ENCODE results near the gene HELZ2.

Gene HELZ2

GRCh38 chr20:63574156-63574828 lies at the start of gene HELZ2:
TSS of gene HELZ2 (minus strand) at chr20:63574239. CDS start at chr20:63572385, 1,854 bp downstream.
- Histone ChIP-seq H3K27me3 (ENCODE audit: control insufficient read depth in 5 of 5, insufficient read depth in 4 of 5, low read length in 5 of 5) (peaks cover 0 to 21% (median 1%) of the 10 kb centered on the region in 5 donors), H3K4me3 (ENCODE audit: low read depth in 1 of 5, low read length in 5 of 5) (peak within 1 kb of the TSS; percentile 77 to 89 (median 83)), H3K36me3 (ENCODE audit: control insufficient read depth in 5 of 5, insufficient read depth in 5 of 5, low read length in 5 of 5) (peaks cover 0 to 15% (median 6%) of the 10 kb centered on the region in 5 donors), H3K4me1 (ENCODE audit: control insufficient read depth in 5 of 5, insufficient read depth in 5 of 5, low read length in 5 of 5) (peaks cover 3 to 23% (median 17%) of the 10 kb centered on the region in 5 donors), H3K9ac (ENCODE audit: low read length in 5 of 5) (peak within 1 kb of the TSS; percentile 73 to 93 (median 84)), H3K9me3 (ENCODE audit: control insufficient read depth in 5 of 5, low read length in 5 of 5) (no peaks in the 10 kb centered on the region), H3K27ac (ENCODE audit: low read depth, low read length) (peak within 1 kb of the TSS; percentile 11)

GRCh38 chr20:63622732-63623131 lies 48.7 kb upstream of the HELZ2 start:
- Histone ChIP-seq H3K9ac (ENCODE audit: low read length in 5 of 5) (no peak overlapping the region), H3K4me1 (ENCODE audit: control insufficient read depth in 5 of 5, insufficient read depth in 5 of 5, low read length in 5 of 5) (peaks cover 0 to 17% (median 11%) of the 10 kb centered on the region in 5 donors), H3K4me3 (ENCODE audit: low read depth in 1 of 5, low read length in 5 of 5) (no peak overlapping the region), H3K36me3 (ENCODE audit: control insufficient read depth in 5 of 5, insufficient read depth in 5 of 5, low read length in 5 of 5) (peaks cover 0 to 20% (median 16%) of the 10 kb centered on the region in 5 donors), H3K27ac (ENCODE audit: low read depth, low read length) (no peak overlapping the region), H3K27me3 (ENCODE audit: control insufficient read depth in 5 of 5, insufficient read depth in 4 of 5, low read length in 5 of 5) (no peaks in the 10 kb centered on the region), H3K9me3 (ENCODE audit: control insufficient read depth in 5 of 5, low read length in 5 of 5) (no peaks in the 10 kb centered on the region)

GRCh38 chr20:63622096-63622495 lies 48.1 kb upstream of the HELZ2 start:
- Histone ChIP-seq H3K27ac (ENCODE audit: low read depth, low read length) (no peak overlapping the region), H3K9me3 (ENCODE audit: control insufficient read depth in 5 of 5, low read length in 5 of 5) (no peaks in the 10 kb centered on the region), H3K4me3 (ENCODE audit: low read depth in 1 of 5, low read length in 5 of 5) (no peak overlapping the region), H3K4me1 (ENCODE audit: control insufficient read depth in 5 of 5, insufficient read depth in 5 of 5, low read length in 5 of 5) (peaks cover 0 to 13% (median 6%) of the 10 kb centered on the region in 5 donors), H3K9ac (ENCODE audit: low read length in 5 of 5) (no peak overlapping the region), H3K27me3 (ENCODE audit: control insufficient read depth in 5 of 5, insufficient read depth in 4 of 5, low read length in 5 of 5) (no peaks in the 10 kb centered on the region), H3K36me3 (ENCODE audit: control insufficient read depth in 5 of 5, insufficient read depth in 5 of 5, low read length in 5 of 5) (peaks cover 0 to 26% (median 22%) of the 10 kb centered on the region in 5 donors)

GRCh38 chr20:63620991-63621390 lies 47.0 kb upstream of the HELZ2 start:
- no peaks in the 10 kb centered on the region for H3K27me3 ChIP-seq (ENCODE audit: control insufficient read depth in 5 of 5, insufficient read depth in 4 of 5, low read length in 5 of 5)
- no peak overlapping the region for H3K27ac ChIP-seq (ENCODE audit: low read depth, low read length)
- no peak overlapping the region for H3K4me3 ChIP-seq (ENCODE audit: low read depth in 1 of 5, low read length in 5 of 5)
- H3K36me3 ChIP-seq (ENCODE audit: control insufficient read depth in 5 of 5, insufficient read depth in 5 of 5, low read length in 5 of 5): peaks cover 0 to 34% (median 31%) of the 10 kb centered on the region in 5 donors
- H3K9me3 ChIP-seq (ENCODE audit: control insufficient read depth in 5 of 5, low read length in 5 of 5): no peaks in the 10 kb centered on the region
- peaks cover 0 to 8% (median 4%) of the 10 kb centered on the region in 5 donors for H3K4me1 ChIP-seq (ENCODE audit: control insufficient read depth in 5 of 5, insufficient read depth in 5 of 5, low read length in 5 of 5)
- no peak overlapping the region for H3K9ac ChIP-seq (ENCODE audit: low read length in 5 of 5)

GRCh38 chr20:63619505-63619904 lies 45.5 kb upstream of the HELZ2 start:
- Histone ChIP-seq H3K4me3 (ENCODE audit: low read depth in 1 of 5, low read length in 5 of 5) (no peak overlapping the region), H3K4me1 (ENCODE audit: control insufficient read depth in 5 of 5, insufficient read depth in 5 of 5, low read length in 5 of 5) (no peaks in the 10 kb centered on the region), H3K9ac (ENCODE audit: low read length in 5 of 5) (no peak overlapping the region), H3K27me3 (ENCODE audit: control insufficient read depth in 5 of 5, insufficient read depth in 4 of 5, low read length in 5 of 5) (no peaks in the 10 kb centered on the region), H3K36me3 (ENCODE audit: control insufficient read depth in 5 of 5, insufficient read depth in 5 of 5, low read length in 5 of 5) (peaks cover 0 to 41% (median 38%) of the 10 kb centered on the region in 5 donors), H3K27ac (ENCODE audit: low read depth, low read length) (no peak overlapping the region), H3K9me3 (ENCODE audit: control insufficient read depth in 5 of 5, low read length in 5 of 5) (no peaks in the 10 kb centered on the region)

GRCh38 chr20:63619086-63619485 lies 45.0 kb upstream of the HELZ2 start:
- no peaks in the 10 kb centered on the region for H3K9me3 ChIP-seq (ENCODE audit: control insufficient read depth in 5 of 5, low read length in 5 of 5)
- no peak overlapping the region for H3K9ac ChIP-seq (ENCODE audit: low read length in 5 of 5)
- H3K27ac ChIP-seq (ENCODE audit: low read depth, low read length): no peak overlapping the region
- H3K36me3 ChIP-seq (ENCODE audit: control insufficient read depth in 5 of 5, insufficient read depth in 5 of 5, low read length in 5 of 5): peaks cover 0 to 41% (median 38%) of the 10 kb centered on the region in 5 donors
- H3K4me3 ChIP-seq (ENCODE audit: low read depth in 1 of 5, low read length in 5 of 5): no peak overlapping the region
- H3K27me3 ChIP-seq (ENCODE audit: control insufficient read depth in 5 of 5, insufficient read depth in 4 of 5, low read length in 5 of 5): no peaks in the 10 kb centered on the region
- no peaks in the 10 kb centered on the region for H3K4me1 ChIP-seq (ENCODE audit: control insufficient read depth in 5 of 5, insufficient read depth in 5 of 5, low read length in 5 of 5)

- Histone ChIP-seq H3K9me3 (ENCODE audit: control insufficient read depth in 5 of 5, low read length in 5 of 5) (no peaks in the 10 kb centered on the region), H3K4me1 (ENCODE audit: control insufficient read depth in 5 of 5, insufficient read depth in 5 of 5, low read length in 5 of 5) (no peaks in the 10 kb centered on the region), H3K4me3 (ENCODE audit: low read depth in 1 of 5, low read length in 5 of 5) (no peak overlapping the region), H3K27me3 (ENCODE audit: control insufficient read depth in 5 of 5, insufficient read depth in 4 of 5, low read length in 5 of 5) (no peaks in the 10 kb centered on the region), H3K27ac (ENCODE audit: low read depth, low read length) (no peak overlapping the region), H3K36me3 (ENCODE audit: control insufficient read depth in 5 of 5, insufficient read depth in 5 of 5, low read length in 5 of 5) (peaks cover 0 to 45% (median 38%) of the 10 kb centered on the region in 5 donors), H3K9ac (ENCODE audit: low read length in 5 of 5) (no peak overlapping the region)
Observed at GRCh38 chr20:63618291-63618980, 44.4 kb upstream of the HELZ2 start.

- no peaks in the 10 kb centered on the region for H3K9me3 ChIP-seq (ENCODE audit: control insufficient read depth in 5 of 5, low read length in 5 of 5)
- H3K27me3 ChIP-seq (ENCODE audit: control insufficient read depth in 5 of 5, insufficient read depth in 4 of 5, low read length in 5 of 5): no peaks in the 10 kb centered on the region
- H3K4me1 ChIP-seq (ENCODE audit: control insufficient read depth in 5 of 5, insufficient read depth in 5 of 5, low read length in 5 of 5): no peaks in the 10 kb centered on the region
- H3K36me3 ChIP-seq (ENCODE audit: control insufficient read depth in 5 of 5, insufficient read depth in 5 of 5, low read length in 5 of 5): peaks cover 0 to 45% (median 38%) of the 10 kb centered on the region in 5 donors
- no peak overlapping the region for H3K27ac ChIP-seq (ENCODE audit: low read depth, low read length)
- no peak overlapping the region for H3K4me3 ChIP-seq (ENCODE audit: low read depth in 1 of 5, low read length in 5 of 5)
- H3K9ac ChIP-seq (ENCODE audit: low read length in 5 of 5): no peak overlapping the region
Observed at GRCh38 chr20:63617876-63618265, 43.8 kb upstream of the HELZ2 start.

- Histone ChIP-seq H3K9me3 (ENCODE audit: control insufficient read depth in 5 of 5, low read length in 5 of 5) (no peaks in the 10 kb centered on the region), H3K27me3 (ENCODE audit: control insufficient read depth in 5 of 5, insufficient read depth in 4 of 5, low read length in 5 of 5) (no peaks in the 10 kb centered on the region), H3K4me3 (ENCODE audit: low read depth in 1 of 5, low read length in 5 of 5) (no peak overlapping the region), H3K36me3 (ENCODE audit: control insufficient read depth in 5 of 5, insufficient read depth in 5 of 5, low read length in 5 of 5) (peaks cover 0 to 45% (median 38%) of the 10 kb centered on the region in 5 donors), H3K27ac (ENCODE audit: low read depth, low read length) (no peak overlapping the region), H3K9ac (ENCODE audit: low read length in 5 of 5) (no peak overlapping the region), H3K4me1 (ENCODE audit: control insufficient read depth in 5 of 5, insufficient read depth in 5 of 5, low read length in 5 of 5) (no peaks in the 10 kb centered on the region)
Observed at GRCh38 chr20:63617092-63617875, 43.2 kb upstream of the HELZ2 start.

All from subcutaneous abdominal adipose tissue (tissue), 5 donors.